VCaP (cell line): ENCODE data around the gene ZBTB20.

Source experiments
- H3K27ac ChIP-seq: fragments of 450-650 bp; 2 replicates; pipeline ENCODE4 v1.5.1; 2017
- CTCF ChIP-seq: fragments of 450-650 bp; conservative IDR thresholded peaks from 2 replicates; pipeline ENCODE4 v1.5.1; 2017; ENCODE audit warnings: mild to moderate bottlenecking, moderate library complexity

The ZBTB20 gene

GRCh38 chr3:114790752-114791151 lies 356.3 kb downstream of the ZBTB20 start:
- TF ChIP-seq CTCF: no peak
- no peak overlapping the region for H3K27ac ChIP-seq

- H3K27ac ChIP-seq: peak overlapping the region; percentile 19; the same call in 1 of the 2 replicates
- TF ChIP-seq CTCF: no peak
Measured at GRCh38 chr3:114789803-114790202, 357.3 kb downstream of the ZBTB20 start.

GRCh38 chr3:114775395-114775794 lies 371.7 kb downstream of the ZBTB20 start:
- TF ChIP-seq CTCF: no peak
- H3K27ac ChIP-seq: no peak overlapping the region

- no peak for TF ChIP-seq CTCF
- H3K27ac ChIP-seq: no peak overlapping the region
Measured at GRCh38 chr3:114770874-114771273, 376.2 kb downstream of the ZBTB20 start.

GRCh38 chr3:114764056-114764492 lies 383.0 kb downstream of the ZBTB20 start:
- H3K27ac ChIP-seq: peak overlapping the region; percentile 8; the same call in 1 of the 2 replicates
- no peak for TF ChIP-seq CTCF

- no peak overlapping the region for H3K27ac ChIP-seq
- TF ChIP-seq CTCF: no peak
Measured at GRCh38 chr3:114762144-114762543, 384.9 kb downstream of the ZBTB20 start.

- no peak for TF ChIP-seq CTCF
- H3K27ac ChIP-seq: no peak overlapping the region
Measured at GRCh38 chr3:114760679-114761078, 386.4 kb downstream of the ZBTB20 start.
